Liver (tissue), 9 donors: ENCODE results near the gene ACOXL. TPM values are rescaled to one million over a fixed set of nuclear protein-coding genes. Genes with fewer than 3 reads are reported as not detected.

ENCODE experiments used
- DNase-seq: peaks from one replicate; pipeline ENCODE4 v3.0.0-alpha.2; 2017; ENCODE audit warnings: low spot score
- H3K27ac ChIP-seq, 2 donors: one replicate each; pipeline ENCODE4 v1.7.0; 2013; ENCODE audit warnings: inconsistent platforms in 2 of 2, low read length in 2 of 2, control low read depth in 1 of 2, low read depth in 1 of 2, mild to moderate bottlenecking in 1 of 2
- H3K27me3 ChIP-seq, 4 donors: one replicate each; pipeline versions ENCODE4 v1.6.1 to v1.7.0; 2013; ENCODE audit warnings: low read length in 3 of 4, inconsistent platforms in 1 of 4, mild to moderate bottlenecking in 1 of 4, moderate library complexity in 1 of 4; ENCODE audit not compliant: control insufficient read depth in 4 of 4, insufficient read depth in 4 of 4
- H3K36me3 ChIP-seq, 4 donors: one replicate each; pipeline versions ENCODE4 v1.6.1 to v1.7.0; 2013; ENCODE audit warnings: low read length in 3 of 4, mild to moderate bottlenecking in 3 of 4, low read depth in 1 of 4, moderate library complexity in 1 of 4; ENCODE audit not compliant: control insufficient read depth in 4 of 4, insufficient read depth in 3 of 4
- H3K4me1 ChIP-seq, 4 donors: one replicate each; pipeline versions ENCODE4 v1.6.1 to v1.7.0; 2013; ENCODE audit warnings: low read length in 3 of 4, mild to moderate bottlenecking in 3 of 4, moderate library complexity in 1 of 4; ENCODE audit not compliant: control insufficient read depth in 4 of 4, insufficient read depth in 4 of 4
- H3K4me3 ChIP-seq, 3 donors: one replicate each; pipeline versions ENCODE4 v1.6.1 to v1.7.0; 2013; ENCODE audit warnings: low read length in 3 of 3, control low read depth in 1 of 3, low read depth in 1 of 3, mild to moderate bottlenecking in 1 of 3
- H3K9ac ChIP-seq, 2 donors: one replicate each; pipeline ENCODE4 v1.7.0; 2013; ENCODE audit warnings: low read length in 2 of 2, mild to moderate bottlenecking in 2 of 2, moderate library complexity in 2 of 2, control low read depth in 1 of 2, low read depth in 1 of 2
- H3K9me3 ChIP-seq, 4 donors: one replicate each; pipeline versions ENCODE4 v1.6.1 to v1.7.0; 2013; ENCODE audit warnings: low read length in 3 of 4; ENCODE audit not compliant: control insufficient read depth in 4 of 4
- ATF3 ChIP-seq: IDR thresholded peaks from 2 replicates; pipeline ENCODE4 v1.6.1; 2016; ENCODE audit warnings: antibody characterized with exemption
- CTCF ChIP-seq: fragments of 150-350 bp; IDR thresholded peaks from 2 replicates; pipeline ENCODE4 v1.5.1; 2017; ENCODE audit warnings: improper control_type of control experiment, low read depth, low read length; ENCODE audit not compliant: missing input control
- EGR1 ChIP-seq, 2 donors: IDR thresholded peaks; 2 replicates each; pipeline ENCODE4 v1.6.1; 2016 to 2018; ENCODE audit warnings: antibody characterized with exemption in 2 of 2, low read depth in 2 of 2
- FOXA1 ChIP-seq: IDR thresholded peaks from 2 replicates; pipeline ENCODE4 v1.6.1; 2016; ENCODE audit warnings: antibody characterized with exemption
- FOXA2 ChIP-seq: IDR thresholded peaks from 2 replicates; pipeline ENCODE4 v1.6.1; 2016; ENCODE audit warnings: antibody characterized with exemption
- GABPA ChIP-seq, 2 donors: IDR thresholded peaks in 1 of 2; conservative IDR thresholded peaks in 1 of 2; 2 replicates each; pipeline ENCODE4 v1.6.1; 2016; ENCODE audit warnings: antibody characterized with exemption in 2 of 2, mild to moderate bottlenecking in 1 of 2, moderate library complexity in 1 of 2
- HNF4A ChIP-seq, 2 donors: conservative IDR thresholded peaks; 2 replicates each; pipeline ENCODE4 v1.6.1; 2016; ENCODE audit warnings: antibody characterized with exemption in 2 of 2, mild to moderate bottlenecking in 2 of 2
- HNF4G ChIP-seq: IDR thresholded peaks from 2 replicates; pipeline ENCODE4 v1.6.1; 2016; ENCODE audit warnings: antibody characterized with exemption
- MAX ChIP-seq: IDR thresholded peaks from 2 replicates; pipeline ENCODE4 v1.6.1; 2016; ENCODE audit warnings: antibody characterized with exemption
- NR2F2 ChIP-seq: IDR thresholded peaks from 2 replicates; pipeline ENCODE4 v1.6.1; 2016; ENCODE audit warnings: antibody characterized with exemption
- RAD21 ChIP-seq, 2 donors: IDR thresholded peaks; 2 replicates each; pipeline ENCODE4 v1.6.1; 2016; ENCODE audit warnings: antibody characterized with exemption in 2 of 2, mild to moderate bottlenecking in 2 of 2
- REST ChIP-seq: IDR thresholded peaks from 2 replicates; pipeline ENCODE4 v1.6.1; 2016; ENCODE audit warnings: antibody characterized with exemption, mild to moderate bottlenecking
- RXRA ChIP-seq, 2 donors: IDR thresholded peaks; 2 replicates each; pipeline ENCODE4 v1.6.1; 2017 to 2018; ENCODE audit warnings: antibody characterized with exemption in 2 of 2, mild to moderate bottlenecking in 1 of 2
- SP1 ChIP-seq: IDR thresholded peaks from 2 replicates; pipeline ENCODE4 v1.6.1; 2018; ENCODE audit warnings: antibody characterized with exemption, mild to moderate bottlenecking
- TAF1 ChIP-seq: conservative IDR thresholded peaks from 2 replicates; pipeline ENCODE4 v1.6.1; 2016; ENCODE audit warnings: antibody characterized with exemption, mild to moderate bottlenecking
- YY1 ChIP-seq: IDR thresholded peaks from 2 replicates; pipeline ENCODE4 v1.6.1; 2016; ENCODE audit warnings: antibody characterized with exemption, mild to moderate bottlenecking
- WGBS: extraction: QIAGEN DNeasy Blood & Tissue Kit; methylation state at CpG from one replicate; pipeline ENCODE4 v1.1.7; 2013; 5-methylcytosine and 5-hydroxymethylcytosine counted together
- polyA plus RNA-seq, 2 donors: library from polyadenylated mRNA; stranded (reverse) in 1 of 2; unstranded in 1 of 2; fragments of 200-250 nt in 1 of 2; fragments of >200 nt in 1 of 2; fragmentation: Nextera tagmentation in 1 of 2; extraction: Ambion mirVana in 1 of 2; gene quantifications; one replicate each; pipeline versions ENCODE4 v1.2.1 to v1.2.3, GENCODE V29; 2013 to 2015
- total RNA-seq, 2 donors: library from RNA; depleted of rRNA; stranded (reverse); fragments of >200 nt; gene quantifications; one replicate each; pipeline ENCODE4 v1.2.3, GENCODE V29; 2014
- donor health status: healthy.
- donor health status: healthy.
- donor health status: healthy.
- donor health status: healthy.
- donor health status: healthy.

ACOXL gene
- total and polyA plus RNA-seq, 4 donors, result 0.07 TPM; not detected in 3

- Histone ChIP-seq H3K4me1 (peaks cover 0 to 4% (median 0%) of the 10 kb centered on the region in 4 donors), H3K4me3 (no peak overlapping the region), H3K9me3 (no peaks in the 10 kb centered on the region), H3K9ac (no peak overlapping the region), H3K27me3 (no peaks in the 10 kb centered on the region), H3K27ac (no peak overlapping the region), H3K36me3 (no peaks in the 10 kb centered on the region)
- no peak for DNase-seq
- WGBS, result 95% methylated on average over 1 of the region's 1 CpG
- no peak for TF ChIP-seq MAX
- no peak for TF ChIP-seq ATF3
- no peak for TF ChIP-seq SP1
- no peak for TF ChIP-seq REST
- no peak for TF ChIP-seq RXRA (IDR thresholded peaks at IDR 0.05)
- no peak for TF ChIP-seq HNF4G
- no peak for TF ChIP-seq CTCF
- TF ChIP-seq TAF1, result no peak
- TF ChIP-seq YY1, result no peak
- no peak for TF ChIP-seq FOXA2
- TF ChIP-seq NR2F2, result no peak
- no peak for TF ChIP-seq HNF4A (conservative IDR thresholded peaks at IDR 0.05)
- no peak for TF ChIP-seq EGR1 (IDR thresholded peaks at IDR 0.05; ENCODE audit: low read depth in 2 of 2)
- TF ChIP-seq GABPA (IDR thresholded peaks at IDR 0.05 in 1 of 2, conservative IDR thresholded peaks at IDR 0.05 in 1 of 2), result no peak
- TF ChIP-seq RAD21 (IDR thresholded peaks at IDR 0.05), result no peak
These were observed 32.6 kb downstream of the ACOXL start for GRCh38 chr2:110764931-110765330.

GRCh38 chr2:110766291-110766690, 33.9 kb downstream of the ACOXL start:
- WGBS, result 88% methylated on average over 3 of the region's 3 CpGs
- Histone ChIP-seq H3K36me3 (no peaks in the 10 kb centered on the region), H3K9me3 (no peaks in the 10 kb centered on the region), H3K4me1 (peaks cover 0 to 4% (median 0%) of the 10 kb centered on the region in 4 donors), H3K9ac (no peak overlapping the region), H3K4me3 (no peak overlapping the region), H3K27ac (no peak overlapping the region), H3K27me3 (no peaks in the 10 kb centered on the region)
- no peak for DNase-seq
- TF ChIP-seq GABPA (IDR thresholded peaks at IDR 0.05 in 1 of 2, conservative IDR thresholded peaks at IDR 0.05 in 1 of 2), result no peak
- no peak for TF ChIP-seq HNF4G
- TF ChIP-seq REST, result no peak
- no peak for TF ChIP-seq SP1
- no peak for TF ChIP-seq RAD21 (IDR thresholded peaks at IDR 0.05)
- no peak for TF ChIP-seq CTCF
- no peak for TF ChIP-seq EGR1 (IDR thresholded peaks at IDR 0.05; ENCODE audit: low read depth in 2 of 2)
- TF ChIP-seq FOXA1, result no peak
- TF ChIP-seq NR2F2, result no peak
- no peak for TF ChIP-seq FOXA2
- no peak for TF ChIP-seq YY1
- TF ChIP-seq RXRA (IDR thresholded peaks at IDR 0.05), result no peak
- TF ChIP-seq MAX, result no peak
- TF ChIP-seq ATF3, result no peak
